Measurements from ENCODE around the gene PTMS. TPM values are rescaled to one million over a fixed set of nuclear protein-coding genes. Genes with fewer than 3 reads are reported as not detected.

The PTMS gene
- total and polyA plus RNA-seq, 8 donors = 41.0 to 276 (median 77.5) TPM

- no peak overlapping the region for H3K4me3 ChIP-seq
- FAIRE-seq = no peak
- DNase-seq = no peak
- no peak for TF ChIP-seq CTCF (IDR thresholded peaks at IDR 0.05)
- H3K4me1 ChIP-seq = peaks cover 7 to 11% (median 11%) of the 10 kb centered on the region in 3 donors
- no peak for ATAC-seq
- H3K27me3 ChIP-seq = no peaks in the 10 kb centered on the region
- H3K9me3 ChIP-seq = no peaks in the 10 kb centered on the region
- peaks cover 4 to 22% (median 8%) of the 10 kb centered on the region in 3 donors for H3K36me3 ChIP-seq
- 89 to 95% methylated on average over 2 of the region's 2 CpGs for WGBS, 2 donors
- peak overlapping the region in 1 of 4 donors; percentile 98 for H3K27ac ChIP-seq
- intact Hi-C loops (cut with DNase I) = no loop called here
Observed at GRCh38 chr12:6754411-6754810, 11.8 kb upstream of the PTMS start.

DNA sequence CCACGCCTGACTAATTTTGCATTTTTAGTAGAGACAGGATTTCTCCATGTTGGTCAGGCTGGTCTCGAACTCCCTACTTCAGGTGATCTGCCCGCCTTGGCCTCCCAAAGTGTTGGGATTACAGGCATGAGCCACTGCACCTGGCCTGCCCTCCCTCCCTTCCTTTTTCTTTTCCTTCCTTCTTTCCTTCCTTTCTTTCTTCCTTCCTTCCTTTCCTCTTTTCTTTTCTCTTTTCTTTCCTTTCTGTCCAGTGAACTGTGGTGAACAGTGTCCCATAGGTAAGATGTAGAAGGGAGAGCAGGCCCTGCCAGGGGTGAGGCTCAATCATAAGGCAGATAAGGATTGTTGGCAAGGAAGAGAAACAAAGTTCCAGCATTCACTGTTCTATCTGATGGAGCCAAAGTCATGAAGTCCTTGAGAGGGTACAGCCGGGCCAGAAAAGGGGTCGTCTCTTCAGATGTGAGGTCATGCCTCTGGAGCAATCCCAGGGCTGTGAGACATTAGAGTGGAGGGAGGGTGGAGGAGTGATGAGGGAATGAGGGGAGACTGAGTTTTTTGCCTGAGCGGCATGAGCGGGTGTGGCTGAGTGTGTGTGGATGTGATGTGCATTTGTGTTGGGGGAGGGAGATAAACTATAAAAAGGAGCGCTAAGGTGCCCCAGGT, 9.0 kb upstream of the PTMS start:
- Histone ChIP-seq H3K4me1 (peaks cover 1 to 5% (median 4%) of the 10 kb centered on the region in 3 donors), H3K4me3 (no peak overlapping the region), H3K36me3 (no peaks in the 10 kb centered on the region), H3K27ac (no peak overlapping the region), H3K27me3 (no peaks in the 10 kb centered on the region), H3K9me3 (no peaks in the 10 kb centered on the region)
- intact Hi-C loops (cut with DNase I) = no loop called here
- TF ChIP-seq CTCF (IDR thresholded peaks at IDR 0.05) = no peak
- ATAC-seq (no peak), DNase-seq (no peak), FAIRE-seq (no peak)
- 71 to 72% methylated on average over 8 of the region's 8 CpGs for WGBS, 2 donors

DNA sequence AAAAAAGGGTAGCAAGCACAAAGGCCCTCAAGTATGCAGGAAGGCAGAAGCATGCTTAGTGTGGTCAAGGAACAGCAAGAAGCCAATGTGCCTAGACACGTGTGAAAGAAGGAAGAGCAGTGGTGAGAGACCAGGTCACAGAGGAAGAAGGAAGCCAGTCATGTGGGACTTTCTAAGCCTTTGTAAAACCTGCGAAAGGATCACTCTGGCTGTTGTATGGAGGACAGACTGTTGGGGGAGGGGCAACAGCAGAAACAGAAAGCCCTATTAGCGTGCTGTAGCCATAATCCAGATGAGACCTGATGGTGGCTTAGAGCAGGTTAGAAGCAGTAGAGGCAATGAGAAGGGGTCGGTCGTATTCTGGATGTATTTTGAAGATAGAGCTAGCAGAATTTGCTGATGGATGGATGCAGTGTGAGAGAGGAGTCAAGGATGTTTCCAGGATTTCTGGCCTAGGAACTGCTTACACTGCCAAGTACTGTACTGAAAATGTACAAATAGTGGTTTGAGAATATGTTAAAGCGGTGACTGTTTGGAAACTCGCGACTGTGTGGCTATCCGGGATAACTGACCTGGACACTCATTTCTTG, 7.6 kb upstream of the PTMS start:
- FAIRE-seq (no peak), ATAC-seq (no peak), DNase-seq (no peak)
- Histone ChIP-seq H3K4me1 (peaks cover 0 to 8% (median 5%) of the 10 kb centered on the region in 3 donors), H3K27me3 (no peaks in the 10 kb centered on the region), H3K27ac (no peak overlapping the region), H3K4me3 (no peak overlapping the region), H3K9me3 (no peaks in the 10 kb centered on the region), H3K36me3 (no peaks in the 10 kb centered on the region)
- intact Hi-C loops (cut with DNase I) = no loop called here
- TF ChIP-seq CTCF (IDR thresholded peaks at IDR 0.05) = no peak
- 82 to 86% methylated on average over 9 of the region's 9 CpGs for WGBS, 2 donors

DNA sequence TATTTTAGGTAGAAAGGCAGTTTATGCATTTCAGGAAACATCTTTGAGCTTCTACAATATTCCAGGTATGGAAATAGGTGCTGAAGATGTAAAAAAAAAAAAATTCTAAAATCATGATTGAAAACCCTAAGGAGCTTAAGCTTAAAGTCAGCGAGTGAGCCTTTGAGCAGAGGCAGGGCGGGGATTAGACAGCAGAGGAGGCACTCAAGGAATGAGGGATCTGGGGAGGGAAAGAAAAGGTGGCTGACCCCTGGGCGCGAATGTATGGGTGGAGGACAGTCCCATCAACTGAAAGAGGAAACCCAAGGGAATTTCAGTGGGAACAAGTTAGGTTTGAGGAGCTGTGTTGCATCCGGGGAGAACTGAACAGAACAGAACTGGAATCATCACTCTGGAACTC, 6.4 kb upstream of the PTMS start:
- H3K4me1 ChIP-seq = peaks cover 0 to 12% (median 6%) of the 10 kb centered on the region in 3 donors
- whole genome bisulfite sequencing, 2 donors = 91 to 96% methylated on average over 5 of the region's 5 CpGs
- ATAC-seq = no peak
- H3K27me3 ChIP-seq = no peaks in the 10 kb centered on the region
- H3K36me3 ChIP-seq = no peaks in the 10 kb centered on the region
- H3K4me3 ChIP-seq = no peak overlapping the region
- TF ChIP-seq CTCF (IDR thresholded peaks at IDR 0.05) = no peak
- intact Hi-C loops (cut with DNase I) = no loop called here
- no peak for FAIRE-seq
- DNase-seq = no peak
- no peak overlapping the region for H3K27ac ChIP-seq
- no peaks in the 10 kb centered on the region for H3K9me3 ChIP-seq

DNA sequence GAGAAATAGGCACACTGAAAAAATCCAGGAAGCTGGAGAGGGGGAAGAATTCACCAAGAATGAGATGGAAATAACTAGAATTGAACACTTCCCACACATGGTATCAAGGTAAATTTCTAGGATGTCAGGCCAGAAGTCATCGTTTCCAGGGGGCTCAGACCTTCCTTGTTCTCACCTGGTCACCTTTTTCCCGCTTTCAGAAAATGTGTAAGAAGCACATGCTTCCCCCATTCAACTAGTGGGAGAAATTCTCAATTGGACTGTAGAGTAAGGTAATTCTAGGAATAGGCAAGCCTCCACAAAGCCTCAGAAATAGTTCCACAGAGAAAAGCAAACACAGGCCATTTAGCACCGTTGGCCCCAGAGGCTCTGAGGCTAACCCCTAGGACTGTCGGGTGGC, 2.8 kb upstream of the PTMS start:
- H3K9me3 ChIP-seq = no peaks in the 10 kb centered on the region
- no peak for TF ChIP-seq CTCF (IDR thresholded peaks at IDR 0.05)
- H3K4me1 ChIP-seq = peaks cover 5 to 26% (median 16%) of the 10 kb centered on the region in 3 donors
- ATAC-seq (no peak), DNase-seq (no peak), FAIRE-seq (no peak)
- intact Hi-C loops (cut with DNase I) = no loop called here
- WGBS, 2 donors = 58 to 60% methylated on average over 4 of the region's 4 CpGs
- H3K4me3 ChIP-seq = no peak overlapping the region
- H3K27ac ChIP-seq = peak overlapping the region; percentile 56 to 90 (median 79)
- H3K36me3 ChIP-seq = no peaks in the 10 kb centered on the region
- H3K27me3 ChIP-seq = no peaks in the 10 kb centered on the region

Measured in pancreas (tissue), 10 donors.